SK-N-SH (cell line): Measurements from ENCODE around the gene BMP7. TPM values are rescaled to one million over a fixed set of nuclear protein-coding genes. Genes with fewer than 3 reads are reported as not detected.

ENCODE experiments used
- CTCF ChIA-PET: fragments of 300-600, 350-600 bp; formaldehyde crosslinking; extraction: SDS; loops from one replicate; lab custom pipeline; 2021; lab: Yijun Ruan, JAX
- POLR2A ChIA-PET: fragments of 350-600 bp; sonication (Branson Sonifier 250); formaldehyde crosslinking; extraction: SDS; loops from one replicate; lab custom pipeline; 2020; ENCODE audit warnings: antibody characterized with exemption, inconsistent platforms; lab: Yijun Ruan, JAX
- DNase-seq: peaks from one replicate; pipeline ENCODE4 v3.0.0; 2012
- H2AFZ ChIP-seq: fragments of 200-600 bp; sonication (generic); 2 replicates; pipeline ENCODE4 v1.8.1; 2016; ENCODE audit warnings: antibody characterized with exemption, mild to moderate bottlenecking, low read depth
- H3F3A ChIP-seq: fragments of 200-600 bp; sonication (generic); replicated peaks from 2 replicates; pipeline ENCODE3; 2016; ENCODE audit warnings: antibody characterized with exemption, mild to moderate bottlenecking; ENCODE audit not compliant: insufficient read depth
- H3K27ac ChIP-seq, 2 experiments: fragments of 200-500 bp in 1 of 2; fragments of 200-600 bp in 1 of 2; sonication (Bioruptor generic) in 1 of 2; sonication (generic), shearing (Covaris generic) in 1 of 2; 2 replicates each; pipeline versions ENCODE4 v1.5.1 to v1.6.1; 2014 to 2016; ENCODE audit warnings: low read depth in 2 of 2, inconsistent platforms in 1 of 2, low read length in 1 of 2, mild to moderate bottlenecking in 1 of 2, mixed read lengths in 1 of 2
- H3K27me3 ChIP-seq: fragments of 200-600 bp; sonication (generic), shearing (Covaris generic); 2 replicates; pipeline ENCODE4 v1.6.1; 2016; ENCODE audit warnings: mixed run types; ENCODE audit not compliant: insufficient read depth
- H3K36me3 ChIP-seq, 2 experiments: fragments of 200-500 bp in 1 of 2; fragments of 200-600 bp in 1 of 2; sonication (Bioruptor generic) in 1 of 2; sonication (generic) in 1 of 2; replicated peaks in 1 of 2; 2 replicates each; pipeline versions ENCODE3 to v1.5.1; 2014 to 2016; ENCODE audit warnings: low read length in 1 of 2, mild to moderate bottlenecking in 1 of 2; ENCODE audit not compliant: insufficient read depth in 2 of 2, control insufficient read depth in 1 of 2
- H3K4me1 ChIP-seq, 2 experiments: fragments of 200-500 bp in 1 of 2; fragments of 200-600 bp in 1 of 2; sonication (Bioruptor generic) in 1 of 2; sonication (generic), shearing (Covaris generic) in 1 of 2; 2 replicates each; pipeline versions ENCODE4 v1.5.1 to v1.6.1; 2014 to 2016; ENCODE audit warnings: low read depth in 1 of 2, low read length in 1 of 2, mixed run types in 1 of 2; ENCODE audit not compliant: insufficient read depth in 2 of 2, control insufficient read depth in 1 of 2
- H3K4me2 ChIP-seq: fragments of 200-600 bp; sonication (generic), shearing (Covaris generic); 2 replicates; pipeline ENCODE4 v1.6.1; 2017; ENCODE audit warnings: mixed run types
- H3K4me3 ChIP-seq, 2 experiments: fragments of 200-500 bp in 1 of 2; fragments of 200-600 bp in 1 of 2; sonication (Bioruptor generic) in 1 of 2; sonication (generic), shearing (Covaris generic) in 1 of 2; 2 replicates each; pipeline versions ENCODE4 v1.5.1 to v1.8.1; 2014 to 2016; ENCODE audit warnings: low read depth in 2 of 2, inconsistent platforms in 1 of 2, low read length in 1 of 2, mild to moderate bottlenecking in 1 of 2, mixed read lengths in 1 of 2, moderate library complexity in 1 of 2
- H3K79me2 ChIP-seq: fragments of 200-600 bp; sonication (generic); 2 replicates; pipeline ENCODE4 v1.8.1; 2017; ENCODE audit warnings: mild to moderate bottlenecking; ENCODE audit not compliant: insufficient read depth
- H3K9ac ChIP-seq: fragments of 200-600 bp; sonication (generic); 2 replicates; pipeline ENCODE4 v1.6.1; 2017; ENCODE audit warnings: mixed run types
- H3K9me2 ChIP-seq: fragments of 200-600 bp; sonication (generic); 2 replicates; pipeline ENCODE4 v1.6.1; 2017; ENCODE audit warnings: mixed run types
- H3K9me3 ChIP-seq: fragments of 200-600 bp; sonication (generic); 2 replicates; pipeline ENCODE4 v1.6.1; 2017; ENCODE audit warnings: mixed run types, mild to moderate bottlenecking, moderate library complexity
- H4K20me1 ChIP-seq: fragments of 200-600 bp; sonication (generic); 2 replicates; pipeline ENCODE4 v1.6.1; 2017; ENCODE audit warnings: mild to moderate bottlenecking, mixed run types; ENCODE audit not compliant: insufficient read depth
- CTCF ChIP-seq: fragments of 200-600 bp; sonication (generic); IDR thresholded peaks from 2 replicates; pipeline ENCODE4 v1.6.1; 2017; ENCODE audit warnings: antibody characterized with exemption, mild to moderate bottlenecking, moderate library complexity
- ELF1 ChIP-seq: IDR thresholded peaks from 2 replicates; pipeline ENCODE4 v1.4.0; 2012
- EP300 ChIP-seq, 2 experiments: IDR thresholded peaks; 2 replicates each; pipeline versions ENCODE4 v1.4.0 to v1.6.1; 2012; ENCODE audit warnings: borderline replicate concordance in 1 of 2, low read depth in 1 of 2, low read length in 1 of 2
- FOXM1 ChIP-seq: IDR thresholded peaks from 2 replicates; pipeline ENCODE4 v1.4.0; 2012; ENCODE audit warnings: low read depth, mild to moderate bottlenecking
- JUND ChIP-seq: IDR thresholded peaks from 2 replicates; pipeline ENCODE4 v1.4.0; 2012
- MAX ChIP-seq: IDR thresholded peaks from 2 replicates; pipeline ENCODE4 v1.4.0; 2012; ENCODE audit warnings: low read depth
- NFIC ChIP-seq: IDR thresholded peaks from 2 replicates; pipeline ENCODE4 v1.4.0; 2012; ENCODE audit warnings: borderline replicate concordance
- NRF1 ChIP-seq: IDR thresholded peaks from 2 replicates; pipeline ENCODE4 v1.6.1; 2012; ENCODE audit warnings: low read depth, mild to moderate bottlenecking, low read length
- PBX3 ChIP-seq: IDR thresholded peaks from 2 replicates; pipeline ENCODE4; 2012
- POLR2AphosphoS5 ChIP-seq: IDR thresholded peaks from 2 replicates; pipeline ENCODE4 v1.6.1; 2012; ENCODE audit warnings: low read depth, low read length
- RAD21 ChIP-seq: IDR thresholded peaks from 2 replicates; pipeline ENCODE4 v1.6.1; 2012; ENCODE audit warnings: mild to moderate bottlenecking, low read length
- RCOR1 ChIP-seq: fragments of 150-350 bp; IDR thresholded peaks from 2 replicates; pipeline ENCODE4 v1.6.1; 2017; ENCODE audit warnings: antibody characterized with exemption, low read length
- RFX5 ChIP-seq: IDR thresholded peaks from 2 replicates; pipeline ENCODE4 v1.6.1; 2012; ENCODE audit warnings: mild to moderate bottlenecking, improper control_type of control experiment, low read length
- RXRA ChIP-seq: IDR thresholded peaks from 2 replicates; pipeline ENCODE4 v1.4.0; 2012; ENCODE audit warnings: low read depth, mild to moderate bottlenecking, borderline replicate concordance
- SMC3 ChIP-seq: IDR thresholded peaks from 2 replicates; pipeline ENCODE4 v1.6.1; 2012; ENCODE audit warnings: low read depth, low read length, improper control_type of control experiment
- TAF1 ChIP-seq: IDR thresholded peaks from 2 replicates; pipeline ENCODE4 v1.6.1; 2012; ENCODE audit warnings: low read depth, mild to moderate bottlenecking, low read length, moderate library complexity, borderline replicate concordance
- TCF12 ChIP-seq: IDR thresholded peaks from 2 replicates; pipeline ENCODE4 v1.4.0; 2012
- USF1 ChIP-seq: IDR thresholded peaks from 2 replicates; pipeline ENCODE4 v1.4.0; 2012; ENCODE audit warnings: low read depth, borderline replicate concordance
- YY1 ChIP-seq: IDR thresholded peaks from 2 replicates; pipeline ENCODE4 v1.4.0; 2012; ENCODE audit warnings: low read depth, mild to moderate bottlenecking
- WGBS: methylation state at CpG from one replicate; pipeline ENCODE4 v1.1.6; 2017; ENCODE audit warnings: low lambda C conversion rate; 5-methylcytosine and 5-hydroxymethylcytosine counted together
- polyA plus RNA-seq, 3 experiments: library from polyadenylated mRNA; depleted of rRNA; stranded (reverse); fragments of >200 nt; gene quantifications; 2 replicates each; pipeline ENCODE4 v1.2.3, GENCODE V29; 2012
- TF ChIP-seq, protein P1 (sequence below): fragments of 150-350 bp; IDR thresholded peaks from 2 replicates; pipeline ENCODE4 v1.6.1; 2016; ENCODE audit warnings: mild to moderate bottlenecking, low read depth, low read length

The BMP7 gene
- polyA plus RNA-seq, 1 of the 3 experiments (the other 2 are of a cell fraction) = not detected

GRCh38 chr20:57210054-57210910 is 56.2 kb downstream of the BMP7 start:
- TF ChIP-seq RXRA (no peak), RAD21 (no peak), TAF1 (no peak), FOXM1 (no peak), YY1 (no peak), ELF1 (no peak), TCF12 (no peak), USF1 (no peak), RCOR1 (no peak), CTCF (no peak), EP300 (IDR thresholded peaks at IDR 0.05; ENCODE audit: borderline replicate concordance in 1 of 2, low read depth in 1 of 2, low read length in 1 of 2) (no peak), SMC3 (no peak), PBX3 (no peak), NRF1 (no peak), MAX (no peak), JUND (no peak), NFIC (no peak), POLR2AphosphoS5 (no peak), RFX5 (no peak)
- TF ChIP-seq, protein P1, sequence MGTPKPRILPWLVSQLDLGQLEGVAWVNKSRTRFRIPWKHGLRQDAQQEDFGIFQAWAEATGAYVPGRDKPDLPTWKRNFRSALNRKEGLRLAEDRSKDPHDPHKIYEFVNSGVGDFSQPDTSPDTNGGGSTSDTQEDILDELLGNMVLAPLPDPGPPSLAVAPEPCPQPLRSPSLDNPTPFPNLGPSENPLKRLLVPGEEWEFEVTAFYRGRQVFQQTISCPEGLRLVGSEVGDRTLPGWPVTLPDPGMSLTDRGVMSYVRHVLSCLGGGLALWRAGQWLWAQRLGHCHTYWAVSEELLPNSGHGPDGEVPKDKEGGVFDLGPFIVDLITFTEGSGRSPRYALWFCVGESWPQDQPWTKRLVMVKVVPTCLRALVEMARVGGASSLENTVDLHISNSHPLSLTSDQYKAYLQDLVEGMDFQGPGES = no peak
- ChIA-PET CTCF (no interaction called here), POLR2A (no interaction called here)
- 55% methylated on average over 18 of the region's 23 CpGs for WGBS
- no peak overlapping the region for H3K27ac ChIP-seq
- no peaks in the 10 kb centered on the region for H3K27me3 ChIP-seq
- no peaks in the 10 kb centered on the region for H4K20me1 ChIP-seq
- no peaks in the 10 kb centered on the region for H3K79me2 ChIP-seq
- no peak overlapping the region for H3K9ac ChIP-seq
- H3K4me3 ChIP-seq = no peak overlapping the region
- no peaks in the 10 kb centered on the region for H3K9me3 ChIP-seq
- H3K4me1 ChIP-seq = no peaks in the 10 kb centered on the region; a peak in 1 of 4 replicates
- H3K36me3 ChIP-seq = no peaks in the 10 kb centered on the region
- no peak for DNase-seq
- no peak overlapping the region for H3K4me2 ChIP-seq
- no peaks in the 10 kb centered on the region for H3F3A ChIP-seq
- H2AFZ ChIP-seq = no peak overlapping the region
- H3K9me2 ChIP-seq = no peaks in the 10 kb centered on the region
